Vagina (tissue), 2 donors: ENCODE measurements around the gene SPECC1L. TPM values are rescaled to one million over a fixed set of nuclear protein-coding genes. Genes with fewer than 3 reads are reported as not detected.

Experiments used
- DNase-seq, 2 donors: peaks; one replicate each; pipeline ENCODE4 v3.0.0-alpha.2; 2017; ENCODE audit errors: extremely low spot score in 2 of 2
- H3K27ac ChIP-seq: fragments of 200-600 bp; sonication (generic); one replicate; pipeline ENCODE4 v1.5.1; 2019
- H3K27me3 ChIP-seq: fragments of 200-600 bp; sonication (generic); one replicate; pipeline ENCODE4 v1.5.1; 2019
- H3K36me3 ChIP-seq, 2 donors: fragments of 200-600 bp; sonication (generic); one replicate each; pipeline ENCODE4 v1.5.1; 2017 to 2019
- H3K4me1 ChIP-seq: fragments of 200-600 bp; sonication (generic); one replicate; pipeline ENCODE4 v1.5.1; 2019
- H3K4me3 ChIP-seq, 2 donors: fragments of 200-600 bp; sonication (generic); 1 replicate in 1 of 2; 2 replicates in 1 of 2; pipeline ENCODE4 v1.5.1; 2016 to 2019
- H3K9me3 ChIP-seq: fragments of 200-600 bp; sonication (generic); one replicate; pipeline ENCODE4 v1.5.1; 2019
- CTCF ChIP-seq, 3 experiments: fragments of 450-650 bp in 2 of 3; fragments of 200-600 bp in 1 of 3; sonication (generic) in 1 of 3; IDR thresholded peaks; one replicate each; pipeline ENCODE4 v1.5.1; 2017 to 2019; ENCODE audit warnings: antibody characterized with exemption in 3 of 3, mild to moderate bottlenecking in 2 of 3, moderate library complexity in 2 of 3
- POLR2A ChIP-seq, 2 donors: fragments of 450-650 bp; IDR thresholded peaks; one replicate each; pipeline ENCODE4 v1.6.1; 2017; ENCODE audit warnings: antibody characterized with exemption in 2 of 2, mild to moderate bottlenecking in 2 of 2, moderate library complexity in 2 of 2
- POLR2AphosphoS5 ChIP-seq, 2 donors: sonication (generic); formaldehyde crosslinking; IDR thresholded peaks; one replicate each; pipeline ENCODE4 v1.9.0; 2017; ENCODE audit warnings: antibody characterized with exemption in 2 of 2, mild to moderate bottlenecking in 2 of 2, low read depth in 1 of 2; ENCODE audit not compliant: insufficient read depth in 1 of 2
- intact Hi-C: fragments of 100-400 bp; cut with DNase I; formaldehyde crosslinking; loops from one replicate; pipeline ENCODE4 v1.15.1; 2023
- total RNA-seq: library from RNA; depleted of rRNA; stranded (reverse); fragments of >200 nt; gene quantifications from one replicate; pipeline ENCODE4 v1.2.3, GENCODE V29; 2016

SPECC1L gene
- total RNA-seq, 1 donor from 2014 or later: 38.8 TPM

- DNase-seq: no peak
- TF ChIP-seq POLR2AphosphoS5 (IDR thresholded peaks at IDR 0.05; ENCODE audit: insufficient read depth in 1 of 2, low read depth in 1 of 2) (no peak), POLR2A (IDR thresholded peaks at IDR 0.05) (no peak), CTCF (IDR thresholded peaks at IDR 0.05) (no peak)
- intact Hi-C loops: loop anchor here (10.0 kb wide), 2 partner anchors 97 to 197 kb away; partner anchors contain the start of gene ADORA2A
- Histone ChIP-seq H3K27ac (no peak overlapping the region), H3K9me3 (no peaks in the 10 kb centered on the region), H3K36me3 (peaks cover 0 to 36% of the 10 kb centered on the region in 2 donors), H3K27me3 (no peaks in the 10 kb centered on the region), H3K4me3 (no peak overlapping the region), H3K4me1 (peaks cover 21% of the 10 kb centered on the region)
Measured at GRCh38 chr22:24327832-24328231, 57.2 kb downstream of the SPECC1L start.

GRCh38 chr22:24329453-24329852, 58.8 kb downstream of the SPECC1L start:
- Histone ChIP-seq H3K27me3 (no peaks in the 10 kb centered on the region), H3K27ac (no peak overlapping the region), H3K36me3 (peaks cover 0 to 38% of the 10 kb centered on the region in 2 donors), H3K4me3 (no peak overlapping the region), H3K9me3 (no peaks in the 10 kb centered on the region), H3K4me1 (peaks cover 13% of the 10 kb centered on the region)
- TF ChIP-seq POLR2AphosphoS5 (IDR thresholded peaks at IDR 0.05; ENCODE audit: insufficient read depth in 1 of 2, low read depth in 1 of 2): no peak
- TF ChIP-seq CTCF (IDR thresholded peaks at IDR 0.05): no peak
- no peak for TF ChIP-seq POLR2A (IDR thresholded peaks at IDR 0.05)
- intact Hi-C loops: loop anchor here (10.0 kb wide), 2 partner anchors 95 to 195 kb away; partner anchors contain the start of gene ADORA2A
- no peak for DNase-seq

GRCh38 chr22:24330636-24331035, 60.0 kb downstream of the SPECC1L start:
- peaks cover 0 to 43% of the 10 kb centered on the region in 2 donors for H3K36me3 ChIP-seq
- H3K27ac ChIP-seq: no peak overlapping the region
- peaks cover 3% of the 10 kb centered on the region for H3K4me1 ChIP-seq
- TF ChIP-seq CTCF (IDR thresholded peaks at IDR 0.05) (no peak), POLR2A (IDR thresholded peaks at IDR 0.05) (no peak), POLR2AphosphoS5 (IDR thresholded peaks at IDR 0.05; ENCODE audit: insufficient read depth in 1 of 2, low read depth in 1 of 2) (no peak)
- H3K4me3 ChIP-seq: no peak overlapping the region
- intact Hi-C loops: no loop called here
- no peaks in the 10 kb centered on the region for H3K9me3 ChIP-seq
- no peak for DNase-seq
- no peaks in the 10 kb centered on the region for H3K27me3 ChIP-seq

GRCh38 chr22:24331468-24332440, 61.1 kb downstream of the SPECC1L start:
- intact Hi-C loops: no loop called here
- TF ChIP-seq POLR2AphosphoS5 (IDR thresholded peaks at IDR 0.05; ENCODE audit: insufficient read depth in 1 of 2, low read depth in 1 of 2) (no peak), POLR2A (IDR thresholded peaks at IDR 0.05) (no peak)
- Histone ChIP-seq H3K36me3 (peaks cover 0 to 32% of the 10 kb centered on the region in 2 donors), H3K27ac (no peak overlapping the region), H3K4me1 (no peaks in the 10 kb centered on the region), H3K27me3 (no peaks in the 10 kb centered on the region), H3K9me3 (no peaks in the 10 kb centered on the region), H3K4me3 (no peak overlapping the region)
- DNase-seq: no peak

- Histone ChIP-seq H3K27ac (no peak overlapping the region), H3K4me1 (no peaks in the 10 kb centered on the region), H3K4me3 (no peak overlapping the region), H3K36me3 (peaks cover 0 to 40% of the 10 kb centered on the region in 2 donors), H3K27me3 (no peaks in the 10 kb centered on the region), H3K9me3 (no peaks in the 10 kb centered on the region)
- intact Hi-C loops: no loop called here
- DNase-seq: no peak
- TF ChIP-seq POLR2A (IDR thresholded peaks at IDR 0.05) (no peak), CTCF (IDR thresholded peaks at IDR 0.05) (no peak), POLR2AphosphoS5 (IDR thresholded peaks at IDR 0.05; ENCODE audit: insufficient read depth in 1 of 2, low read depth in 1 of 2) (no peak)
Measured at GRCh38 chr22:24333301-24333700, 62.7 kb downstream of the SPECC1L start.
